ENCODE data around the gene ASTN2.

The ASTN2 gene

GRCh38 chr9:117063721-117064471 is 351.0 kb downstream of the ASTN2 start:
- DNase-seq, result no peak

GRCh38 chr9:117060963-117061362 is 353.9 kb downstream of the ASTN2 start:
- no peak for DNase-seq

- no peak for DNase-seq
These were observed 364.9 kb downstream of the ASTN2 start for GRCh38 chr9:117050007-117050406.

GRCh38 chr9:117046666-117047327 is 368.1 kb downstream of the ASTN2 start:
- no peak for DNase-seq

GRCh38 chr9:117044241-117044640 is 370.6 kb downstream of the ASTN2 start:
- no peak for DNase-seq

- no peak for DNase-seq
These were observed 371.7 kb downstream of the ASTN2 start for GRCh38 chr9:117043159-117043558.

GRCh38 chr9:117035546-117035945 is 379.3 kb downstream of the ASTN2 start:
- no peak for DNase-seq

GRCh38 chr9:117034866-117035265 is 380.0 kb downstream of the ASTN2 start:
- DNase-seq, result no peak

GRCh38 chr9:117030254-117030768 is 384.5 kb downstream of the ASTN2 start:
- DNase-seq, result no peak

- DNase-seq, result no peak
These were observed 385.5 kb downstream of the ASTN2 start for GRCh38 chr9:117029341-117029740.

- no peak for DNase-seq
These were observed 386.6 kb downstream of the ASTN2 start for GRCh38 chr9:117028103-117028858.

GRCh38 chr9:117021906-117022305 is 393.0 kb downstream of the ASTN2 start:
- DNase-seq, result no peak

GRCh38 chr9:117018966-117019617 is 395.8 kb downstream of the ASTN2 start:
- no peak for DNase-seq

GRCh38 chr9:117017414-117017985 is 397.4 kb downstream of the ASTN2 start:
- DNase-seq, result no peak

- no peak for DNase-seq
These were observed 400.8 kb downstream of the ASTN2 start for GRCh38 chr9:117014061-117014460.

- no peak for DNase-seq
These were observed 401.3 kb downstream of the ASTN2 start for GRCh38 chr9:117013440-117013995.

GRCh38 chr9:117010061-117010460 is 404.8 kb downstream of the ASTN2 start:
- DNase-seq, result no peak

- no peak for DNase-seq
These were observed 406.0 kb downstream of the ASTN2 start for GRCh38 chr9:117008876-117009275.

GRCh38 chr9:117008461-117008860 is 406.4 kb downstream of the ASTN2 start:
- no peak for DNase-seq

- DNase-seq, result no peak
These were observed 412.2 kb downstream of the ASTN2 start for GRCh38 chr9:117002686-117003085.

- no peak for DNase-seq
These were observed 414.0 kb downstream of the ASTN2 start for GRCh38 chr9:117000834-117001233.

GRCh38 chr9:117000196-117000723 is 414.6 kb downstream of the ASTN2 start:
- DNase-seq, result no peak
